Measurements from ENCODE around the gene RAD54L. TPM values are rescaled to one million over a fixed set of nuclear protein-coding genes. Genes with fewer than 3 reads are reported as not detected.
"Not testable (repeated sequence)": the region's sequence is repeated elsewhere in the genome, so short reads cannot be mapped to it uniquely, and the experiment has no call there.

The RAD54L gene
- total RNA-seq, 2 donors from 2014 or later = 0.60 to 0.67 TPM

GRCh38 chr1:46231231-46231630 is 16.3 kb upstream of the RAD54L start:
- intact Hi-C loops (cut with DNase I); DNase-seq (ENCODE audit: low spot score): not testable (repeated sequence)

DNA sequence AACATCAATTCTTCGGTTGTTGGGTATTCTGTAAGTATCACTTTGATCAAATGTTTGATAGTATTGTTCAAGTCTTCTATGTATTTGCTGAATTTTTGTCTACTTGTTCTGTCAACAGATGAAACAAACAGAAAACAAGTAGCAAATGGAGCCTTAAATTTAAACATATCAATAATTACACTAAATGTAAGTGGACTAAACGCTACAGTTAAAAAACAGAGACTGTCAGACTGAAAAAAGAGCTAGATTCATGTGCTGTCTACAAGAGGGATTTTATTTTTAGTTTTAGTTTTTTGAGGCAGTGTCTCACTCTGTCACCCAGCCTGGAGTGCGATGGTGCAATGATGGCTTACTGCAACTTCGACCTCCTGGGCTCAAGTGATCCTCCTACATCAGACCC is 10.7 kb upstream of the RAD54L start:
- intact Hi-C loops (cut with DNase I) = no loop called here
- no peak for DNase-seq (ENCODE audit: low spot score)

- DNase-seq (ENCODE audit: low spot score); intact Hi-C loops (cut with DNase I): not testable (repeated sequence)
Observed at GRCh38 chr1:46238865-46239264, 8.7 kb upstream of the RAD54L start.

DNA sequence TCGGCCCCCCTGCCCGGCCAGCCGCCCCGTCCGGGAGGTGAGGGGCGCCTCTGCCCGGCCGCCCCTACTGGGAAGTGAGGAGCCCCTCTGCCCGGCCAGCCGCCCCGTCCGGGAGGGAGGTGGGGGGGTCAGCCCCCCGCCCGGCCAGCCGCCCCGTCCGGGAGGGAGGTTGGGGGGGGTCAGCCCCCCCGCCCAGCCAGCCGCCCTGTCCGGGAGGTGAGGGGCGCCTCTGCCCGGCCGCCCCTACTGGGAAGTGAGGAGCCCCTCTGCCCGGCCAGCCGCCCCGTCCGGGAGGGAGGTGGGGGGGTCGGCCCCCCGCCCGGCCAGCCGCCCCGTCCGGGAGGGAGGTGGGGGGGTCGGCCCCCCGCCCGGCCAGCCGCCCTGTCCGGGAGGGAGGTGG is 5.8 kb upstream of the RAD54L start:
- DNase-seq (ENCODE audit: low spot score); intact Hi-C loops (cut with DNase I): not testable (repeated sequence)

DNA sequence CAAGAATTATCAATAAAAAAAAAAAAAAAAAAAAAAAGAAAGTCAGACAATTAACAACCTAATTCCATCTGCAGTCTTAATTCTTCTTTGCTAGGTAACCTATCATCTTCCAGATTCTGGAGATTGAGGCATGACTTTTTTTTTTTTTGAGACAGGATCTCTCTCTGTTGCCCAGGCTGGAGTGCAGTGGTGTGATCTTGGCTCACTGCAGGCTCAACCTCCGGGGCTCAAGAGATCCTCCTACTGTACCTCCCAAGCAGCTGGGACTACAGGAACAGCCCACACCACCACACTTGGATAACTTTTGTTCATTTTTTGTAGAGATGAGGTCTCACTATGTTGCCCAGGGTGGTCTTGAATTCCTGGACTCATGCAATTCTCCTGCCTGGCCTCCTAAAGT is 4.6 kb upstream of the RAD54L start:
- no peak for DNase-seq (ENCODE audit: low spot score)
- intact Hi-C loops (cut with DNase I) = no loop called here

GRCh38 chr1:46243831-46244230 is 3.7 kb upstream of the RAD54L start:
- intact Hi-C loops (cut with DNase I); DNase-seq (ENCODE audit: low spot score): not testable (repeated sequence)

DNA sequence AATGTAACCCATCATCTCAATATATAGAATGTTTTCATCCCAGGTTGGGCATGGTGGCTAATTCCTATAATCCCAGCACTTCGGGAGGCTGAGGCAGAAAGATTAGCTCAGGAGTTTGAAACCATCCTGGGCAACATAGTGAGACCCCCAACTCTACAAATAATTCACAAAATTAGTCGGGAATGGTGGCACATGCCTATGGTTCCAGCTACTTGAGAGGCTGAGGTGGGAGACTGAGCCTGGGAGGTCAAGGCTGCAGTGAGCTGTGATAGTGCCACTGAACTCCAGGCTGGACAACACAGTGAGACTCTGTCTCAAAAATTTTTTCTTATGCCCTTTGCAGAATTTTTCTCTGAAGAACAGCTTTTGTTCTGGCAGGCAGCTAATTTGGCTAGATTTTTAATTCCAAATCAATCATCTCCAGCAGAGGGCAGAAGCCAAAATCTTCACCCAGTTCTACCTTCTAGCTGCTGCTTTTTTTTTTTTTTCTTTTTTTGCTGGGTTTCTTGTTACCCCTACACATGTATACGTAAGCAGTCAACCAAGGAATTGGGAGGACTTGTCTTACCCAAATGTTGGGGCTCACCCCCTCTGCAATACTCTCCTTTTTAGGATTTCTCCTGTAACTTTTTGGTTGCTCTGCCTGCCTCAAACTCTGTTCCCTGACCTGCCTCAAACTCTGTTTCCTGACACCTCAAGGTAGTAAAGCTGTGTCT is 2.7 kb upstream of the RAD54L start:
- intact Hi-C loops (cut with DNase I) = no loop called here
- no peak for DNase-seq (ENCODE audit: low spot score)

GRCh38 chr1:46246136-46246535 is 1.4 kb upstream of the RAD54L start:
- DNase-seq (ENCODE audit: low spot score); intact Hi-C loops (cut with DNase I): not testable (repeated sequence)

DNA sequence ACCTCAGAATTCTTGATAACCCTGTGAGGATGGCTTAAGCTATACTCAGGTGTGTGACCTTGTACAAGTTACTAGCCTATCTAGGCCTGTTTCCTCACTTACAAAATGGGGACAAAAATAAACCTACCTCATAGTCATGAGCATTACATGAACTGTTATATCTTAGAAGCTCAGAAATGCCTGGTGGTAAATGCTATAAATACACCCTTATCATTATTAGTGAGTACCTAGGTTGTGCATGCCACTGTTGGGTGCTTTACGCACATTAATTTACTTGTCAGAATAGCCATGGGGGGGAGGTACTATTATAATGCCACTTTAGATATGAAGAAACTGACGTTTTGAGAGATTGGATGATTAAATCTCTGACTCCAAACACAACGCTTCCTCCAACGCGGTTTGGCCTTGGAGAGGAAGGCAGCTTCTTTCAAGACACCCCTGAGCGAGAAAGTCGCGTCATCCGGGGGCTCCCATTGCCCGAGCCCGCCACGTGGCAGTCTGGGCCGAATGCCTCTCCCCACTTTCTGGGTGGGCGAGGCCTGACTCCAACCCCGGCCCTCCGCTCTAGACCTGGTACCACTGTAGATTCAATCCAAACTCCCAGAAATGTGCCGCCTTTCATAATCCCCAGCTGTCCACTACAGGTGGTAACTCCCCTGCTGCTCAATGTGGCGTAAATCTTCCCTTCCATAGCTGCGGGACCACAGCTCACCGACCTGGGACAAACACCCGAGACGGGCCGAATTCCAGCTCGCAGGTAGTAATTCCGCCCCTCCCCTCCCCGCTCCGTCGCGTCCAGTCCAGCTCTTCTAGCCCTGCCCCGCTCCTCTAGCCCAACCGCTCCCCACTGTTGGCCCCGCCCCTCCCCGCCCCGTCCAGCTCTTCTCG is 771 bp upstream of the RAD54L start:
- peak; percentile 87 for DNase-seq (ENCODE audit: low spot score)
- intact Hi-C loops (cut with DNase I) = no loop called here

GRCh38 chr1:46248122-46248920 is 758 bp downstream of the RAD54L start:
- no peak for DNase-seq (ENCODE audit: low spot score)
- intact Hi-C loops (cut with DNase I) = no loop called here

DNA sequence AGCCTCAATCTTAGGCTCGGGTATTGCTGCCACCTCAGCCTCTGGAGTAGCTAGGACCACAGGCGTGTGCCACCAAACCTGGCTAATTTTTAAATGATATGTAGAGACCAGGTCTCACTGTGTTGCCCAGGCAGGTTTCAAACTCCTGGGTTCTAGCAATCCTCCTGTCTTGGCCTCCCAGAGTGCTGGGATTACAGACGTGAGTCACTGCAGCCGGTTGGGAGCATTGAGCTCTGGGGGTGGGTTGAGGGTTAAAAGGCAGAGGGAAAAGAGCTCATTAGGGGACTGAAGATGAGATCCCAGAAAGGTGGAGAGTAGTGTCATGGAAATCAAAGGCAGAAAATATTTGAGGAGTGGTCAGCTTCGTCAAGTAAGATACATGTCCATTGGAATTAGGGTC is 7.1 kb downstream of the RAD54L start:
- no peak for DNase-seq (ENCODE audit: low spot score)
- intact Hi-C loops (cut with DNase I) = no loop called here

DNA sequence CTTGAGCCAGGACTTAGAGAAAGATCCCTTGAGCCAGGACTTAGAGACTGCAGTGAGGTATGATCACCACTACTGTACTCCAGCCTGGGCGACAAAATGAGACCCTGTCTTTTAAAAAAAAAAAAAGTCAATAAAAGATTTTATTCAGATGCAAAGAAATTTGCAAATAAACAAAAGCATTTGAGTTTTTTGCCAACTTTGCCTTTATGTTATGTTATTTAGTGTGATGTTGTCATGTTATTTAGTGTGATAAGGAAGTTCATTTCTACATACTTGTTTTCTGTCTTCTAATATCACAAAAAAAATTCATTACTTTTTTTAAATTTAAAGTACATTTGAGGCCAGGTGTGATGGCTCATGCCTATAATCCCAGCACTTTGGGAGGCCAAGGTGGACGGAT is 9.0 kb downstream of the RAD54L start:
- DNase-seq (ENCODE audit: low spot score) = no peak
- intact Hi-C loops (cut with DNase I) = no loop called here

DNA sequence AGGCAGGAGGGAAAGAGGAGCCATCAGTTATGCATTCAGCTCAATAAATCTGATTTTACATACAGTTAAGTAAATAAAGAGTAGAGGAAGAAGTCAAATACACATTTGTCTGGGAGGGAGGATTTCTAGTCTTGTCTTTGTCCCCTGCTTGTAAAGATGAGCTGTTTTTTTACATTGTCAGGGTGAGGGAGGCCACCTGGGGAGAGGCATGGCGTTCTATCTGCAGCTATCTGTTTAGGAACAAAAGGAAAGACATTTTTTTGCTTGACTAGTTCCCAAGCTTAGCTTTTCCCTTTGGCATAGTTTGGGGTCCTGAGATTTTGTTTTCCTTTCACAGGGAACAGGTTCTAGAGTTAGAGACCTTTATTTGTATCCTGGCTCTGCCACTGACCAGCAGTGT is 14.9 kb downstream of the RAD54L start:
- intact Hi-C loops (cut with DNase I) = no loop called here
- DNase-seq (ENCODE audit: low spot score) = no peak

GRCh38 chr1:46263146-46263545 is 15.6 kb downstream of the RAD54L start:
- peak; percentile 41 for DNase-seq (ENCODE audit: low spot score)
- intact Hi-C loops (cut with DNase I) = no loop called here

GRCh38 chr1:46268578-46268977 is 21.0 kb downstream of the RAD54L start:
- intact Hi-C loops (cut with DNase I) = no loop called here
- DNase-seq (ENCODE audit: low spot score) = no peak

GRCh38 chr1:46274225-46275029 is 26.9 kb downstream of the RAD54L start:
- DNase-seq (ENCODE audit: low spot score) = no peak
- intact Hi-C loops (cut with DNase I) = no loop called here

- intact Hi-C loops (cut with DNase I) = no loop called here
- no peak for DNase-seq (ENCODE audit: low spot score)
Observed at GRCh38 chr1:46275030-46275337, 27.4 kb downstream of the RAD54L start.

- intact Hi-C loops (cut with DNase I) = no loop called here
- DNase-seq (ENCODE audit: low spot score) = no peak
Observed at GRCh38 chr1:46277658-46278373, 30.3 kb downstream of the RAD54L start.

DNA sequence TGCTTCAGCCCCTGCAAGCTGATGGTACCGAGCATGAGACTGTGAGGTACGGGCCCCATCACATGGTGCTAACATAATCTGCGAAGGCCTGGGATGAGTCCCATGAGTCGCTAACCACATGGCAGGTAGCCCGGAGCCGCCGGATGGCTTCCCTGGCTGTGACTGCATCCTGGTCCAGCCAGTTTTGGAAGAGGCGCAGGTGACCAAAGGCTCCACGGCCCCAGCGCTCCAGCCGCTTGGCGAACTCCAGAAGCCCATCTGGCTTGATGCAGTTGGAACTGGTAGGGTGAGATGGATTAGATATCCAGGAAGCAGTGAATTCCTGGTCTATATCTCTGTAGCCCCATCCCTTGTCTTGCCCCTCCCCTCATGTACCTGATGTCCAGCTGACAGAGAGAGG is 31.2 kb downstream of the RAD54L start:
- no peak for DNase-seq (ENCODE audit: low spot score)

More for the DNA sequence above, 31.2 kb downstream of the RAD54L start:
- intact Hi-C loops (cut with DNase I) = no loop called here

All from posterior vena cava (tissue), 2 donors.